ENCODE measurements around the gene CASP3.

DNA sequence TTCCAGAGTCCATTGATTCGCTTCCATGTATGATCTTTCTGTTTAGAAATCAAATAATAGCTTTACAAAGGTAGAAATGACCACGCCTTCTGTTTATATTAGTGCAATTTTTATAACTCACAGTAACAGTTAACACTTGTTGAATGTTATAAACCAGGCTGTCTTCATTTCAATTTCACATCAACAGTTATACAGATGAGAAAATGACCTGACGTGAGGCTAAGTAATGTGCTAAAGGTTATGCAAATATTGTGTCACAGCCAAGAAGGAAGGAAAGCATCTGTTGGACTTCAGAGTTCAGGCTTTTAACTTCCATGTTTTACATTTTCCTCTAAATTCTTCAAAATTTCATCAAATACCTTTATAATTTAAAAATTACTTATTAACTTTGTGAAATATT lies 13.9 kb downstream of the CASP3 start:
- TF ChIP-seq, protein P1, sequence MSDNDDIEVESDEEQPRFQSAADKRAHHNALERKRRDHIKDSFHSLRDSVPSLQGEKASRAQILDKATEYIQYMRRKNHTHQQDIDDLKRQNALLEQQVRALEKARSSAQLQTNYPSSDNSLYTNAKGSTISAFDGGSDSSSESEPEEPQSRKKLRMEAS (IDR thresholded peaks at IDR 0.05): no peak
- TF ChIP-seq NFIC (IDR thresholded peaks at IDR 0.05) (no peak), EP300 (IDR thresholded peaks at IDR 0.05; ENCODE audit: borderline replicate concordance) (no peak), TCF12 (IDR thresholded peaks at IDR 0.05; ENCODE audit: low read depth) (no peak), TAF1 (IDR thresholded peaks at IDR 0.05; ENCODE audit: low read depth) (no peak), CREB1 (IDR thresholded peaks at IDR 0.05; ENCODE audit: low read depth) (no peak)
